ENCODE measurements around the gene NUDT2.

NUDT2 gene

GRCh38 chr9:34387239-34387638, 57.9 kb downstream of the NUDT2 start:
- DNase-seq = no peak

GRCh38 chr9:34392511-34392910, 63.1 kb downstream of the NUDT2 start:
- DNase-seq = no peak

Measured in kidney glomerular epithelial cell (primary cell).